HepG2 (cell line): ENCODE measurements around the gene CSNK1A1. TPM values are rescaled to one million over a fixed set of nuclear protein-coding genes. Genes with fewer than 3 reads are reported as not detected.
A peak's percentile ranks its signal among the peaks of the same experiment; 100 is the strongest.

Experiments used
- CAMTA2 ChIP-seq: sonication (generic); formaldehyde crosslinking; IDR thresholded peaks from 2 replicates; pipeline ENCODE4 v1.4.0; 2020; ENCODE audit warnings: mild to moderate bottlenecking, missing genetic modification reagents, borderline replicate concordance
- NFIB ChIP-seq: sonication (generic); formaldehyde crosslinking; IDR thresholded peaks from 2 replicates; pipeline ENCODE4 v1.9.0; 2021; ENCODE audit warnings: missing genetic modification reagents, mild to moderate bottlenecking, borderline replicate concordance
- POLR2AphosphoS2 ChIP-seq: IDR thresholded peaks from 2 replicates; pipeline ENCODE4 v1.6.1; 2011; ENCODE audit warnings: low read depth, low read length, improper control_type of control experiment
- SRY ChIP-seq: sonication (generic); formaldehyde crosslinking; IDR thresholded peaks from 2 replicates; pipeline ENCODE4 v1.8.0; 2022; ENCODE audit warnings: mild to moderate bottlenecking, missing genetic modification reagents
- STAG1 ChIP-seq: sonication (generic); formaldehyde crosslinking; IDR thresholded peaks from 2 replicates; pipeline ENCODE4 v1.4.0; 2020; ENCODE audit warnings: missing genetic modification reagents
- ZMYM3 ChIP-seq: sonication (generic); formaldehyde crosslinking; IDR thresholded peaks from 2 replicates; pipeline ENCODE4 v1.5.1; 2020; ENCODE audit warnings: mild to moderate bottlenecking, missing genetic modification reagents
- polyA plus RNA-seq, 8 experiments: library from polyadenylated mRNA; depleted of rRNA in 3 of 8; stranded (reverse) in 7 of 8; unstranded in 1 of 8; fragments of >200 nt; fragmentation: Illumina TruSeq in 4 of 8; extraction: Trizol in 4 of 8; gene quantifications; 2 replicates each; pipeline versions ENCODE4 v1.2.1 to v1.2.3, GENCODE V29; 2011 to 2016; ENCODE audit warnings: low read depth in 4 of 8, missing spikeins in 1 of 8, mixed read lengths in 1 of 8; ENCODE audit not compliant: insufficient read depth in 1 of 8
- total RNA-seq, 5 experiments: library from RNA; depleted of rRNA; stranded (reverse); fragments of >200 nt; fragmentation: Illumina TruSeq; extraction: Trizol; gene quantifications; 2 replicates each; pipeline ENCODE4 v1.2.3, GENCODE V29; 2016; ENCODE audit warnings: low read depth in 1 of 5
- TF ChIP-seq, protein P1 (sequence below): sonication (generic); formaldehyde crosslinking; IDR thresholded peaks from 2 replicates; pipeline ENCODE4 v1.4.0; 2020; ENCODE audit warnings: mild to moderate bottlenecking, missing genetic modification reagents
- TF ChIP-seq, protein P2 (sequence below): sonication (generic); formaldehyde crosslinking; IDR thresholded peaks from 2 replicates; pipeline ENCODE4 v1.4.0; 2020; ENCODE audit warnings: missing genetic modification reagents
- TF ChIP-seq, protein P3 (sequence below): sonication (generic); formaldehyde crosslinking; IDR thresholded peaks from 2 replicates; pipeline ENCODE4 v1.4.0; 2020; ENCODE audit warnings: mild to moderate bottlenecking, missing genetic modification reagents
- TF ChIP-seq, protein P4 (sequence below): IDR thresholded peaks from 2 replicates; pipeline ENCODE4 v1.6.1; 2016; ENCODE audit warnings: mild to moderate bottlenecking
- TF ChIP-seq, protein P5 (sequence below): IDR thresholded peaks from 2 replicates; pipeline ENCODE4 v1.6.1; 2016; ENCODE audit warnings: low read depth, control low read depth

The CSNK1A1 gene
- total and polyA plus RNA-seq, 2 of the 13 experiments (the other 11 are each of a cell fraction or from before 2014, with no cell fraction given) = 89.0 to 149 TPM

DNA sequence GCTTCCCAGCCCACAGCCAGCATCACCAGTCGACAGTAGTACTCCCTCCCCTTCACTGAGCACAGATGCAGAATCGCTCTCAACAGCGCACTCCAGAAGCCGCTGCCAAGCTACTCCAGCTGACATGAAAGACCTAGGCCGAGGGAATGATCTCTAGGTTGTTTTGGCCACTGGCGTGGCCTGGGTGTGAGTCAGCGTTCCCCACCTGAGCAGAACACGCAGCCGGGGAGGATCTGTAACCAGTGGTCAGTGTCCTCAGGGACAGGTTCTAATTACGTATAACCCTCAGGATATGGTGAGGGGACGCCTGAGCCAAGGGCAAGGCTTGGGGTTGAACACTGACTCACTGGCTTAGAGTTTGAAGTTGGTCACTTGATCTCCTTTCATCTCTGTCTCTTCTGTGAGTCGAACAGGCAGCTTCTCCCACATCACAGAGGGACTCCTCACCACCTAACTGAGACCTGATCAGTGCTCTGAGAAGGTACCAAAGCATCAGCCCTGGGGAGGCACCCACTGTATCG lies 95.3 kb downstream of the CSNK1A1 start (continued):
- TF ChIP-seq, protein P1, sequence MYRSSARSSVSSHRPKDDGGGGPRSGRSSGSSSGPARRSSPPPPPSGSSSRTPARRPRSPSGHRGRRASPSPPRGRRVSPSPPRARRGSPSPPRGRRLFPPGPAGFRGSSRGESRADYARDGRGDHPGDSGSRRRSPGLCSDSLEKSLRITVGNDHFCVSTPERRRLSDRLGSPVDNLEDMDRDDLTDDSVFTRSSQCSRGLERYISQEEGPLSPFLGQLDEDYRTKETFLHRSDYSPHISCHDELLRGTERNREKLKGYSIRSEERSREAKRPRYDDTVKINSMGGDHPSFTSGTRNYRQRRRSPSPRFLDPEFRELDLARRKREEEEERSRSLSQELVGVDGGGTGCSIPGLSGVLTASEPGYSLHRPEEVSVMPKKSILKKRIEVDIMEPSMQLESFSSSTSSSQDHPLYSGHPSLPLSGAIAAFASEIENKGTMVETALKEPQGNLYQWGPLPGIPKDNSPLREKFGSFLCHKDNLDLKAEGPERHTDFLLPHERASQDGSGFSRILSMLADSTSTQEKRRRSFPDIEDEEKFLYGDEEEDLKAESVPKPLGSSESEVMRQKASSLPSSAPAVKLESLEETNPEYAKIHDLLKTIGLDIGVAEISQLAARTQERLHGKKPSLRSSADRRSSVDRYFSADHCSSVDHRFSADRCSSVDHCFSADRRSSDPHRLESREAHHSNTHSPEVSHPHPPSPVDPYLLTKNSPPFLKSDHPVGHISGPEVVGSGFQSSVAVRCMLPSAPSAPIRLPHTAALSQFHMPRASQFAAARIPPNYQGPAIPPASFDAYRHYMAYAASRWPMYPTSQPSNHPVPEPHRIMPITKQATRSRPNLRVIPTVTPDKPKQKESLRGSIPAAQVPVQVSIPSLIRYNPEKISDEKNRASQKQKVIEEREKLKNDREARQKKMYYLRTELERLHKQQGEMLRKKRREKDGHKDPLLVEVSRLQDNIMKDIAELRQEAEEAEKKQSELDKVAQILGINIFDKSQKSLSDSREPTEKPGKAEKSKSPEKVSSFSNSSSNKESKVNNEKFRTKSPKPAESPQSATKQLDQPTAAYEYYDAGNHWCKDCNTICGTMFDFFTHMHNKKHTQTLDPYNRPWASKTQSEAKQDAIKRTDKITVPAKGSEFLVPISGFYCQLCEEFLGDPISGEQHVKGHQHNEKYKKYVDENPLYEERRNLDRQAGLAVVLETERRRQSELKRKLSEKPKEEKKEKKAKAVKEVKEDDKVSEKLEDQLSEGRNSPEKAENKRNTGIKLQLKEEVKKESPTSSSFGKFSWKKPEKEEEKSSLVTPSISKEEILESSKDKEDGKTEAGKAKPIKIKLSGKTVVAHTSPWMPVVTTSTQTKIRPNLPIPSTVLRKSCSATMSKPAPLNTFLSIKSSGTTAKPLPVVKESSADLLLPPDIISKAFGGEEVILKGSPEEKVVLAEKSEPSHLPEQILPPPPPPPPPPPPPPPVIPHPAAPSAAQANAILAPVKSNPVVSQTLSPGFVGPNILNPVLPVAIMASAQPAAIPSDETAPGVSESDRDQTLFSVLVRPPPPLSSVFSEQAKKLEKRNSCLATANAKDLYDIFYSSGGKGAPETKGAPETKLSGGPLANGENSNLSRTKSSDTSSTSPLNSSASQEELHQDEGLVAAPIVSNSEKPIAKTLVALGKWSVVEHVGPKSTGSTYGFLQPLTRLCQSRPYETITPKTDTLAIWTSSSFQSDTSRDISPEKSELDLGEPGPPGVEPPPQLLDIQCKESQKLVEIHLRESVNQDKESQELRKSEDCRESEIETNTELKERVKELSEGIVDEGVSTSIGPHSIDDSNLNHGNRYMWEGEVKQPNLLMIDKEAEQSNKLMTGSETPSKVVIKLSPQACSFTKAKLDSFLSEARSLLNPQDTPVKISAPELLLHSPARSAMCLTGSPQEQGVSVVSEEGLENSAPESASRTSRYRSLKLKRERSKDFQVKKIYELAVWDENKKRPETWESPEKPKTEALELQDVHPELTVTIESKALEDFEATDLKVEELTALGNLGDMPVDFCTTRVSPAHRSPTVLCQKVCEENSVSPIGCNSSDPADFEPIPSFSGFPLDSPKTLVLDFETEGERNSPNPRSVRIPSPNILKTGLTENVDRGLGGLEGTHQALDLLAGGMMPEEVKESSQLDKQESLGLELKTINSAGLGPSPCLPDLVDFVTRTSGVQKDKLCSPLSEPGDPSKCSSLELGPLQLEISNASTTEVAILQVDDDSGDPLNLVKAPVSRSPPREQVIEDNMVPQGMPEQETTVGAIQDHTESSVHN (CRISPR knock-in tag) = no peak
- no peak for TF ChIP-seq NFIB (CRISPR knock-in tag)
- no peak for TF ChIP-seq SRY (CRISPR knock-in tag)
- no peak for TF ChIP-seq POLR2AphosphoS2
- TF ChIP-seq, protein P2, sequence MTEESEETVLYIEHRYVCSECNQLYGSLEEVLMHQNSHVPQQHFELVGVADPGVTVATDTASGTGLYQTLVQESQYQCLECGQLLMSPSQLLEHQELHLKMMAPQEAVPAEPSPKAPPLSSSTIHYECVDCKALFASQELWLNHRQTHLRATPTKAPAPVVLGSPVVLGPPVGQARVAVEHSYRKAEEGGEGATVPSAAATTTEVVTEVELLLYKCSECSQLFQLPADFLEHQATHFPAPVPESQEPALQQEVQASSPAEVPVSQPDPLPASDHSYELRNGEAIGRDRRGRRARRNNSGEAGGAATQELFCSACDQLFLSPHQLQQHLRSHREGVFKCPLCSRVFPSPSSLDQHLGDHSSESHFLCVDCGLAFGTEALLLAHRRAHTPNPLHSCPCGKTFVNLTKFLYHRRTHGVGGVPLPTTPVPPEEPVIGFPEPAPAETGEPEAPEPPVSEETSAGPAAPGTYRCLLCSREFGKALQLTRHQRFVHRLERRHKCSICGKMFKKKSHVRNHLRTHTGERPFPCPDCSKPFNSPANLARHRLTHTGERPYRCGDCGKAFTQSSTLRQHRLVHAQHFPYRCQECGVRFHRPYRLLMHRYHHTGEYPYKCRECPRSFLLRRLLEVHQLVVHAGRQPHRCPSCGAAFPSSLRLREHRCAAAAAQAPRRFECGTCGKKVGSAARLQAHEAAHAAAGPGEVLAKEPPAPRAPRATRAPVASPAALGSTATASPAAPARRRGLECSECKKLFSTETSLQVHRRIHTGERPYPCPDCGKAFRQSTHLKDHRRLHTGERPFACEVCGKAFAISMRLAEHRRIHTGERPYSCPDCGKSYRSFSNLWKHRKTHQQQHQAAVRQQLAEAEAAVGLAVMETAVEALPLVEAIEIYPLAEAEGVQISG (CRISPR knock-in tag) = 0 out of 2 replicates have a peak, but pooled peaks have one; percentile 21
- peak; percentile 36; the same call in 1 of the 2 replicates for TF ChIP-seq ZMYM3 (CRISPR knock-in tag)
- TF ChIP-seq CAMTA2 (CRISPR knock-in tag) = no peak
- TF ChIP-seq, protein P3, sequence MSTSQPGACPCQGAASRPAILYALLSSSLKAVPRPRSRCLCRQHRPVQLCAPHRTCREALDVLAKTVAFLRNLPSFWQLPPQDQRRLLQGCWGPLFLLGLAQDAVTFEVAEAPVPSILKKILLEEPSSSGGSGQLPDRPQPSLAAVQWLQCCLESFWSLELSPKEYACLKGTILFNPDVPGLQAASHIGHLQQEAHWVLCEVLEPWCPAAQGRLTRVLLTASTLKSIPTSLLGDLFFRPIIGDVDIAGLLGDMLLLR (CRISPR knock-in tag) = no peak
- TF ChIP-seq, protein P4, sequence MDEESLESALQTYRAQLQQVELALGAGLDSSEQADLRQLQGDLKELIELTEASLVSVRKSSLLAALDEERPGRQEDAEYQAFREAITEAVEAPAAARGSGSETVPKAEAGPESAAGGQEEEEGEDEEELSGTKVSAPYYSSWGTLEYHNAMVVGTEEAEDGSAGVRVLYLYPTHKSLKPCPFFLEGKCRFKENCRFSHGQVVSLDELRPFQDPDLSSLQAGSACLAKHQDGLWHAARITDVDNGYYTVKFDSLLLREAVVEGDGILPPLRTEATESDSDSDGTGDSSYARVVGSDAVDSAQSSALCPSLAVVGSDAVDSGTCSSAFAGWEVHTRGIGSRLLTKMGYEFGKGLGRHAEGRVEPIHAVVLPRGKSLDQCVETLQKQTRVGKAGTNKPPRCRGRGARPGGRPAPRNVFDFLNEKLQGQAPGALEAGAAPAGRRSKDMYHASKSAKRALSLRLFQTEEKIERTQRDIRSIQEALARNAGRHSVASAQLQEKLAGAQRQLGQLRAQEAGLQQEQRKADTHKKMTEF = no peak
- TF ChIP-seq STAG1 (CRISPR knock-in tag) = no peak
- TF ChIP-seq, protein P5, sequence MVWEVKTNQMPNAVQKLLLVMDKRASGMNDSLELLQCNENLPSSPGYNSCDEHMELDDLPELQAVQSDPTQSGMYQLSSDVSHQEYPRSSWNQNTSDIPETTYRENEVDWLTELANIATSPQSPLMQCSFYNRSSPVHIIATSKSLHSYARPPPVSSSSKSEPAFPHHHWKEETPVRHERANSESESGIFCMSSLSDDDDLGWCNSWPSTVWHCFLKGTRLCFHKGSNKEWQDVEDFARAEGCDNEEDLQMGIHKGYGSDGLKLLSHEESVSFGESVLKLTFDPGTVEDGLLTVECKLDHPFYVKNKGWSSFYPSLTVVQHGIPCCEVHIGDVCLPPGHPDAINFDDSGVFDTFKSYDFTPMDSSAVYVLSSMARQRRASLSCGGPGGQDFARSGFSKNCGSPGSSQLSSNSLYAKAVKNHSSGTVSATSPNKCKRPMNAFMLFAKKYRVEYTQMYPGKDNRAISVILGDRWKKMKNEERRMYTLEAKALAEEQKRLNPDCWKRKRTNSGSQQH = no peak
